Measurements from ENCODE around the gene FSD1.

GRCh38 chr19:4266253-4267000 is 38.0 kb upstream of the FSD1 start:
- TF ChIP-seq RAD21 (conservative IDR thresholded peaks at IDR 0.05) (no peak), EZH2 (IDR thresholded peaks at IDR 0.05; ENCODE audit: borderline replicate concordance, insufficient read depth, low read length, poor library complexity, severe bottlenecking) (no peak), POLR2AphosphoS5 (IDR thresholded peaks at IDR 0.05) (no peak), CTCF (IDR thresholded peaks at IDR 0.05; ENCODE audit: poor library complexity, severe bottlenecking) (no peak), EP300 (conservative IDR thresholded peaks at IDR 0.05; ENCODE audit: poor library complexity, severe bottlenecking) (no peak)
